SK-N-SH (cell line): ENCODE measurements around the gene XIRP2. TPM values are rescaled to one million over a fixed set of nuclear protein-coding genes. Genes with fewer than 3 reads are reported as not detected.

Experiments used
- CTCF ChIA-PET: fragments of 300-600, 350-600 bp; formaldehyde crosslinking; extraction: SDS; loops from one replicate; lab custom pipeline; 2021; lab: Yijun Ruan, JAX
- POLR2A ChIA-PET: fragments of 350-600 bp; sonication (Branson Sonifier 250); formaldehyde crosslinking; extraction: SDS; loops from one replicate; lab custom pipeline; 2020; ENCODE audit warnings: antibody characterized with exemption, inconsistent platforms; lab: Yijun Ruan, JAX
- DNase-seq: peaks from one replicate; pipeline ENCODE4 v3.0.0; 2012
- H2AFZ ChIP-seq: fragments of 200-600 bp; sonication (generic); 2 replicates; pipeline ENCODE4 v1.8.1; 2016; ENCODE audit warnings: antibody characterized with exemption, mild to moderate bottlenecking, low read depth
- H3F3A ChIP-seq: fragments of 200-600 bp; sonication (generic); replicated peaks from 2 replicates; pipeline ENCODE3; 2016; ENCODE audit warnings: antibody characterized with exemption, mild to moderate bottlenecking; ENCODE audit not compliant: insufficient read depth
- H3K27ac ChIP-seq, 2 experiments: fragments of 200-500 bp in 1 of 2; fragments of 200-600 bp in 1 of 2; sonication (Bioruptor generic) in 1 of 2; sonication (generic), shearing (Covaris generic) in 1 of 2; 2 replicates each; pipeline versions ENCODE4 v1.5.1 to v1.6.1; 2014 to 2016; ENCODE audit warnings: low read depth in 2 of 2, inconsistent platforms in 1 of 2, low read length in 1 of 2, mild to moderate bottlenecking in 1 of 2, mixed read lengths in 1 of 2
- H3K27me3 ChIP-seq: fragments of 200-600 bp; sonication (generic), shearing (Covaris generic); 2 replicates; pipeline ENCODE4 v1.6.1; 2016; ENCODE audit warnings: mixed run types; ENCODE audit not compliant: insufficient read depth
- H3K36me3 ChIP-seq, 2 experiments: fragments of 200-500 bp in 1 of 2; fragments of 200-600 bp in 1 of 2; sonication (Bioruptor generic) in 1 of 2; sonication (generic) in 1 of 2; replicated peaks in 1 of 2; 2 replicates each; pipeline versions ENCODE3 to v1.5.1; 2014 to 2016; ENCODE audit warnings: low read length in 1 of 2, mild to moderate bottlenecking in 1 of 2; ENCODE audit not compliant: insufficient read depth in 2 of 2, control insufficient read depth in 1 of 2
- H3K4me1 ChIP-seq, 2 experiments: fragments of 200-500 bp in 1 of 2; fragments of 200-600 bp in 1 of 2; sonication (Bioruptor generic) in 1 of 2; sonication (generic), shearing (Covaris generic) in 1 of 2; 2 replicates each; pipeline versions ENCODE4 v1.5.1 to v1.6.1; 2014 to 2016; ENCODE audit warnings: low read depth in 1 of 2, low read length in 1 of 2, mixed run types in 1 of 2; ENCODE audit not compliant: insufficient read depth in 2 of 2, control insufficient read depth in 1 of 2
- H3K4me2 ChIP-seq: fragments of 200-600 bp; sonication (generic), shearing (Covaris generic); 2 replicates; pipeline ENCODE4 v1.6.1; 2017; ENCODE audit warnings: mixed run types
- H3K4me3 ChIP-seq, 2 experiments: fragments of 200-500 bp in 1 of 2; fragments of 200-600 bp in 1 of 2; sonication (Bioruptor generic) in 1 of 2; sonication (generic), shearing (Covaris generic) in 1 of 2; 2 replicates each; pipeline versions ENCODE4 v1.5.1 to v1.8.1; 2014 to 2016; ENCODE audit warnings: low read depth in 2 of 2, inconsistent platforms in 1 of 2, low read length in 1 of 2, mild to moderate bottlenecking in 1 of 2, mixed read lengths in 1 of 2, moderate library complexity in 1 of 2
- H3K79me2 ChIP-seq: fragments of 200-600 bp; sonication (generic); 2 replicates; pipeline ENCODE4 v1.8.1; 2017; ENCODE audit warnings: mild to moderate bottlenecking; ENCODE audit not compliant: insufficient read depth
- H3K9ac ChIP-seq: fragments of 200-600 bp; sonication (generic); 2 replicates; pipeline ENCODE4 v1.6.1; 2017; ENCODE audit warnings: mixed run types
- H3K9me2 ChIP-seq: fragments of 200-600 bp; sonication (generic); 2 replicates; pipeline ENCODE4 v1.6.1; 2017; ENCODE audit warnings: mixed run types
- H3K9me3 ChIP-seq: fragments of 200-600 bp; sonication (generic); 2 replicates; pipeline ENCODE4 v1.6.1; 2017; ENCODE audit warnings: mixed run types, mild to moderate bottlenecking, moderate library complexity
- H4K20me1 ChIP-seq: fragments of 200-600 bp; sonication (generic); 2 replicates; pipeline ENCODE4 v1.6.1; 2017; ENCODE audit warnings: mild to moderate bottlenecking, mixed run types; ENCODE audit not compliant: insufficient read depth
- ELF1 ChIP-seq: IDR thresholded peaks from 2 replicates; pipeline ENCODE4 v1.4.0; 2012
- EP300 ChIP-seq, 2 experiments: IDR thresholded peaks; 2 replicates each; pipeline versions ENCODE4 v1.4.0 to v1.6.1; 2012; ENCODE audit warnings: borderline replicate concordance in 1 of 2, low read depth in 1 of 2, low read length in 1 of 2
- FOXM1 ChIP-seq: IDR thresholded peaks from 2 replicates; pipeline ENCODE4 v1.4.0; 2012; ENCODE audit warnings: low read depth, mild to moderate bottlenecking
- GABPA ChIP-seq: IDR thresholded peaks from 2 replicates; pipeline ENCODE4 v1.4.0; 2012; ENCODE audit warnings: low read depth, mild to moderate bottlenecking
- MEF2A ChIP-seq: IDR thresholded peaks from 2 replicates; pipeline ENCODE4 v1.4.0; 2012; ENCODE audit warnings: low read depth, borderline replicate concordance
- MXI1 ChIP-seq: IDR thresholded peaks from 2 replicates; pipeline ENCODE4 v1.6.1; 2012; ENCODE audit warnings: mild to moderate bottlenecking, low read depth, low read length, improper control_type of control experiment
- NRF1 ChIP-seq: IDR thresholded peaks from 2 replicates; pipeline ENCODE4 v1.6.1; 2012; ENCODE audit warnings: low read depth, mild to moderate bottlenecking, low read length
- POLR2AphosphoS5 ChIP-seq: IDR thresholded peaks from 2 replicates; pipeline ENCODE4 v1.6.1; 2012; ENCODE audit warnings: low read depth, low read length
- RAD21 ChIP-seq: IDR thresholded peaks from 2 replicates; pipeline ENCODE4 v1.6.1; 2012; ENCODE audit warnings: mild to moderate bottlenecking, low read length
- RCOR1 ChIP-seq: fragments of 150-350 bp; IDR thresholded peaks from 2 replicates; pipeline ENCODE4 v1.6.1; 2017; ENCODE audit warnings: antibody characterized with exemption, low read length
- RFX5 ChIP-seq: IDR thresholded peaks from 2 replicates; pipeline ENCODE4 v1.6.1; 2012; ENCODE audit warnings: mild to moderate bottlenecking, improper control_type of control experiment, low read length
- SIN3A ChIP-seq: IDR thresholded peaks from 2 replicates; pipeline ENCODE4 v1.6.1; 2012; ENCODE audit warnings: low read depth, mild to moderate bottlenecking, low read length, moderate library complexity, borderline replicate concordance
- SMC3 ChIP-seq: IDR thresholded peaks from 2 replicates; pipeline ENCODE4 v1.6.1; 2012; ENCODE audit warnings: low read depth, low read length, improper control_type of control experiment
- TAF1 ChIP-seq: IDR thresholded peaks from 2 replicates; pipeline ENCODE4 v1.6.1; 2012; ENCODE audit warnings: low read depth, mild to moderate bottlenecking, low read length, moderate library complexity, borderline replicate concordance
- TCF12 ChIP-seq: IDR thresholded peaks from 2 replicates; pipeline ENCODE4 v1.4.0; 2012
- TEAD4 ChIP-seq: IDR thresholded peaks from 2 replicates; pipeline ENCODE4 v1.4.0; 2012; ENCODE audit warnings: mild to moderate bottlenecking, borderline replicate concordance; ENCODE audit not compliant: insufficient read depth
- YY1 ChIP-seq: IDR thresholded peaks from 2 replicates; pipeline ENCODE4 v1.4.0; 2012; ENCODE audit warnings: low read depth, mild to moderate bottlenecking
- WGBS: methylation state at CpG from one replicate; pipeline ENCODE4 v1.1.6; 2017; ENCODE audit warnings: low lambda C conversion rate; 5-methylcytosine and 5-hydroxymethylcytosine counted together
- polyA plus RNA-seq, 3 experiments: library from polyadenylated mRNA; depleted of rRNA; stranded (reverse); fragments of >200 nt; gene quantifications; 2 replicates each; pipeline ENCODE4 v1.2.3, GENCODE V29; 2012
- TF ChIP-seq, protein P1 (sequence below): IDR thresholded peaks from 2 replicates; pipeline ENCODE4 v1.4.0; 2012; ENCODE audit warnings: low read depth, borderline replicate concordance
- TF ChIP-seq, protein P2 (sequence below): IDR thresholded peaks from 2 replicates; pipeline ENCODE4; 2012
- TF ChIP-seq, protein P3 (sequence below): IDR thresholded peaks from 2 replicates; pipeline ENCODE4 v1.6.1; 2012; ENCODE audit warnings: mild to moderate bottlenecking, low read depth, low read length, moderate library complexity
- TF ChIP-seq, protein P4 (sequence below): fragments of 200-600 bp; sonication (generic); IDR thresholded peaks from 2 replicates; pipeline ENCODE4 v1.6.1; 2017; ENCODE audit warnings: antibody characterized with exemption, mild to moderate bottlenecking, moderate library complexity

The XIRP2 gene
- polyA plus RNA-seq, 1 of the 3 experiments (the other 2 are of a cell fraction), result 0.02 TPM

DNA sequence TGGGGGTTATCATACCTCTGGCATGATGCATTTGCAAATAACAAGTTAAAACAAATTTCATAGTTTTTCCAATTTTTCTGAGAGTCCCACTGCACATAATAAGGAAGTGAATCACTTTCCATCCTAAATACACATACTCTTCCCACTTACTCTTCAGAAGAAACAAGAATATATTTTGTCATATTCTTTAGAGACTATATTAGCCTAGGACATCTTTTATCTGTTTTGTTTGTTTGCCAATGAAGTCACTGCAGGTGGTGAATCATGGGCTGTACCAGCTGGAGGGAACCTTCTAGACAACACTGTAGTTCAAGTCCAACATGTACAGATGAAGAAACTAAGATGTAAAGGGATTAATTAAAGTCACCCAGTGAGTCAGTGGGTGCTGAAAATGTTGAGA lies 116.8 kb downstream of the XIRP2 start:
- DNase-seq, result no peak
- Histone ChIP-seq H3K27me3 (no peaks in the 10 kb centered on the region), H3K36me3 (no peaks in the 10 kb centered on the region), H3K9ac (no peak overlapping the region)
- TF ChIP-seq SIN3A, result no peak
- no peak for TF ChIP-seq RFX5
- TF ChIP-seq, protein P1, sequence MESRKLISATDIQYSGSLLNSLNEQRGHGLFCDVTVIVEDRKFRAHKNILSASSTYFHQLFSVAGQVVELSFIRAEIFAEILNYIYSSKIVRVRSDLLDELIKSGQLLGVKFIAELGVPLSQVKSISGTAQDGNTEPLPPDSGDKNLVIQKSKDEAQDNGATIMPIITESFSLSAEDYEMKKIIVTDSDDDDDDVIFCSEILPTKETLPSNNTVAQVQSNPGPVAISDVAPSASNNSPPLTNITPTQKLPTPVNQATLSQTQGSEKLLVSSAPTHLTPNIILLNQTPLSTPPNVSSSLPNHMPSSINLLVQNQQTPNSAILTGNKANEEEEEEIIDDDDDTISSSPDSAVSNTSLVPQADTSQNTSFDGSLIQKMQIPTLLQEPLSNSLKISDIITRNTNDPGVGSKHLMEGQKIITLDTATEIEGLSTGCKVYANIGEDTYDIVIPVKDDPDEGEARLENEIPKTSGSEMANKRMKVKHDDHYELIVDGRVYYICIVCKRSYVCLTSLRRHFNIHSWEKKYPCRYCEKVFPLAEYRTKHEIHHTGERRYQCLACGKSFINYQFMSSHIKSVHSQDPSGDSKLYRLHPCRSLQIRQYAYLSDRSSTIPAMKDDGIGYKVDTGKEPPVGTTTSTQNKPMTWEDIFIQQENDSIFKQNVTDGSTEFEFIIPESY, result no peak
- no peak for TF ChIP-seq MEF2A
- TF ChIP-seq MXI1, result no peak
- no peak for TF ChIP-seq GABPA
- TF ChIP-seq, all 33 proteins: peak for 0
- Histone ChIP-seq H3K27ac (no peak overlapping the region), H3K9me3 (no peaks in the 10 kb centered on the region), H3K4me3 (no peak overlapping the region), H4K20me1 (no peaks in the 10 kb centered on the region), H3K9me2 (no peaks in the 10 kb centered on the region), H3K4me2 (no peak overlapping the region), H3F3A (no peaks in the 10 kb centered on the region), H3K79me2 (no peaks in the 10 kb centered on the region), H2AFZ (no peak overlapping the region), H3K4me1 (no peaks in the 10 kb centered on the region; a peak in 1 of 4 replicates)
- CTCF ChIA-PET, result interaction anchor here (1.2 kb wide), 1 partner anchor 85 kb away, joined by 3 read pairs; no protein-coding TSS in a partner anchor
- POLR2A ChIA-PET, result no interaction called here

DNA sequence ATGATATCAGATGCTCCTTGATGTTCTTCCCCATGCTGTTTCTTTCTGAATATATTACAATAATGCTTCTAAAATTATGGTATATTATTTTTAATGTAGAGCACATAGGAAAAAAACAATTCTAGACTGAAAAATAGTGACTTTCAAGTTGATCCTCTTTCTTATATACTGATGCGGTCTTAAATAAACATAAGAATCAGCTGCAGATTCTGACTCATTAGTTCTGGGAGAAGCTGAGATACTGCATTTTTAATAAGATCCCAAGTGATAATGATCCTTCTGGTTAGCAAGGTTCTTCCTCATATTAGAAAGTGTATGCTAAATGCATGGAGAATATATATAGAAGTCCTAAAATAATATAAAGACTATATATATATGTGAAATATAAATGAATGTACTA lies 124.9 kb downstream of the XIRP2 start:
- Histone ChIP-seq H3K27ac (no peak overlapping the region), H3K9me2 (no peaks in the 10 kb centered on the region), H3K79me2 (no peaks in the 10 kb centered on the region), H3K36me3 (no peaks in the 10 kb centered on the region), H3K9me3 (no peaks in the 10 kb centered on the region), H3K9ac (no peak overlapping the region), H3K27me3 (no peaks in the 10 kb centered on the region), H3F3A (no peaks in the 10 kb centered on the region), H2AFZ (no peak overlapping the region), H4K20me1 (no peaks in the 10 kb centered on the region), H3K4me3 (no peak overlapping the region), H3K4me2 (no peak overlapping the region), H3K4me1 (no peaks in the 10 kb centered on the region)
- ChIA-PET CTCF (no interaction called here), POLR2A (no interaction called here)
- DNase-seq, result no peak
- WGBS, result 72% methylated on average over 1 of the region's 1 CpG
- TF ChIP-seq YY1, result no peak
- TF ChIP-seq RAD21, result no peak
- no peak for TF ChIP-seq SMC3
- TF ChIP-seq TEAD4, result no peak
- no peak for TF ChIP-seq TCF12
- no peak for TF ChIP-seq POLR2AphosphoS5
- no peak for TF ChIP-seq NRF1
- TF ChIP-seq, protein P2, sequence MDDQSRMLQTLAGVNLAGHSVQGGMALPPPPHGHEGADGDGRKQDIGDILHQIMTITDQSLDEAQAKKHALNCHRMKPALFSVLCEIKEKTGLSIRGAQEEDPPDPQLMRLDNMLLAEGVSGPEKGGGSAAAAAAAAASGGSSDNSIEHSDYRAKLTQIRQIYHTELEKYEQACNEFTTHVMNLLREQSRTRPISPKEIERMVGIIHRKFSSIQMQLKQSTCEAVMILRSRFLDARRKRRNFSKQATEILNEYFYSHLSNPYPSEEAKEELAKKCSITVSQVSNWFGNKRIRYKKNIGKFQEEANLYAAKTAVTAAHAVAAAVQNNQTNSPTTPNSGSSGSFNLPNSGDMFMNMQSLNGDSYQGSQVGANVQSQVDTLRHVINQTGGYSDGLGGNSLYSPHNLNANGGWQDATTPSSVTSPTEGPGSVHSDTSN, result no peak
- TF ChIP-seq RCOR1, result no peak
- TF ChIP-seq, protein P3, sequence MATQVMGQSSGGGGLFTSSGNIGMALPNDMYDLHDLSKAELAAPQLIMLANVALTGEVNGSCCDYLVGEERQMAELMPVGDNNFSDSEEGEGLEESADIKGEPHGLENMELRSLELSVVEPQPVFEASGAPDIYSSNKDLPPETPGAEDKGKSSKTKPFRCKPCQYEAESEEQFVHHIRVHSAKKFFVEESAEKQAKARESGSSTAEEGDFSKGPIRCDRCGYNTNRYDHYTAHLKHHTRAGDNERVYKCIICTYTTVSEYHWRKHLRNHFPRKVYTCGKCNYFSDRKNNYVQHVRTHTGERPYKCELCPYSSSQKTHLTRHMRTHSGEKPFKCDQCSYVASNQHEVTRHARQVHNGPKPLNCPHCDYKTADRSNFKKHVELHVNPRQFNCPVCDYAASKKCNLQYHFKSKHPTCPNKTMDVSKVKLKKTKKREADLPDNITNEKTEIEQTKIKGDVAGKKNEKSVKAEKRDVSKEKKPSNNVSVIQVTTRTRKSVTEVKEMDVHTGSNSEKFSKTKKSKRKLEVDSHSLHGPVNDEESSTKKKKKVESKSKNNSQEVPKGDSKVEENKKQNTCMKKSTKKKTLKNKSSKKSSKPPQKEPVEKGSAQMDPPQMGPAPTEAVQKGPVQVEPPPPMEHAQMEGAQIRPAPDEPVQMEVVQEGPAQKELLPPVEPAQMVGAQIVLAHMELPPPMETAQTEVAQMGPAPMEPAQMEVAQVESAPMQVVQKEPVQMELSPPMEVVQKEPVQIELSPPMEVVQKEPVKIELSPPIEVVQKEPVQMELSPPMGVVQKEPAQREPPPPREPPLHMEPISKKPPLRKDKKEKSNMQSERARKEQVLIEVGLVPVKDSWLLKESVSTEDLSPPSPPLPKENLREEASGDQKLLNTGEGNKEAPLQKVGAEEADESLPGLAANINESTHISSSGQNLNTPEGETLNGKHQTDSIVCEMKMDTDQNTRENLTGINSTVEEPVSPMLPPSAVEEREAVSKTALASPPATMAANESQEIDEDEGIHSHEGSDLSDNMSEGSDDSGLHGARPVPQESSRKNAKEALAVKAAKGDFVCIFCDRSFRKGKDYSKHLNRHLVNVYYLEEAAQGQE, result no peak
- TF ChIP-seq ELF1, result no peak
- TF ChIP-seq EP300 (IDR thresholded peaks at IDR 0.05; ENCODE audit: borderline replicate concordance in 1 of 2, low read depth in 1 of 2, low read length in 1 of 2), result no peak
- TF ChIP-seq FOXM1, result no peak
- TF ChIP-seq MEF2A, result no peak
- TF ChIP-seq SIN3A, result no peak
- TF ChIP-seq, protein P4, sequence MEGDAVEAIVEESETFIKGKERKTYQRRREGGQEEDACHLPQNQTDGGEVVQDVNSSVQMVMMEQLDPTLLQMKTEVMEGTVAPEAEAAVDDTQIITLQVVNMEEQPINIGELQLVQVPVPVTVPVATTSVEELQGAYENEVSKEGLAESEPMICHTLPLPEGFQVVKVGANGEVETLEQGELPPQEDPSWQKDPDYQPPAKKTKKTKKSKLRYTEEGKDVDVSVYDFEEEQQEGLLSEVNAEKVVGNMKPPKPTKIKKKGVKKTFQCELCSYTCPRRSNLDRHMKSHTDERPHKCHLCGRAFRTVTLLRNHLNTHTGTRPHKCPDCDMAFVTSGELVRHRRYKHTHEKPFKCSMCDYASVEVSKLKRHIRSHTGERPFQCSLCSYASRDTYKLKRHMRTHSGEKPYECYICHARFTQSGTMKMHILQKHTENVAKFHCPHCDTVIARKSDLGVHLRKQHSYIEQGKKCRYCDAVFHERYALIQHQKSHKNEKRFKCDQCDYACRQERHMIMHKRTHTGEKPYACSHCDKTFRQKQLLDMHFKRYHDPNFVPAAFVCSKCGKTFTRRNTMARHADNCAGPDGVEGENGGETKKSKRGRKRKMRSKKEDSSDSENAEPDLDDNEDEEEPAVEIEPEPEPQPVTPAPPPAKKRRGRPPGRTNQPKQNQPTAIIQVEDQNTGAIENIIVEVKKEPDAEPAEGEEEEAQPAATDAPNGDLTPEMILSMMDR, result no peak
- no peak for TF ChIP-seq TAF1
